ENCODE data around the gene ATG2A. TPM values are rescaled to one million over a fixed set of nuclear protein-coding genes. Genes with fewer than 3 reads are reported as not detected.
A peak's percentile ranks its signal among the peaks of the same experiment; 100 is the strongest.

ATG2A gene
- total RNA-seq, 3 donors from 2014 or later = 35.4 to 39.8 (median 36.6) TPM

GRCh38 chr11:64866173-64866491, 50.9 kb downstream of the ATG2A start:
- H3K9me3 ChIP-seq = no peaks in the 10 kb centered on the region
- H3K4me1 ChIP-seq (ENCODE audit: low read depth) = peaks cover 51% of the 10 kb centered on the region
- intact Hi-C loops (cut with DNase I, micrococcal nuclease) = no loop called here
- DNase-seq (no peak), ATAC-seq (no peak)
- H3K36me3 ChIP-seq (ENCODE audit: low read depth) = no peaks in the 10 kb centered on the region
- H3K4me3 ChIP-seq = no peak overlapping the region
- TF ChIP-seq, protein P1, sequence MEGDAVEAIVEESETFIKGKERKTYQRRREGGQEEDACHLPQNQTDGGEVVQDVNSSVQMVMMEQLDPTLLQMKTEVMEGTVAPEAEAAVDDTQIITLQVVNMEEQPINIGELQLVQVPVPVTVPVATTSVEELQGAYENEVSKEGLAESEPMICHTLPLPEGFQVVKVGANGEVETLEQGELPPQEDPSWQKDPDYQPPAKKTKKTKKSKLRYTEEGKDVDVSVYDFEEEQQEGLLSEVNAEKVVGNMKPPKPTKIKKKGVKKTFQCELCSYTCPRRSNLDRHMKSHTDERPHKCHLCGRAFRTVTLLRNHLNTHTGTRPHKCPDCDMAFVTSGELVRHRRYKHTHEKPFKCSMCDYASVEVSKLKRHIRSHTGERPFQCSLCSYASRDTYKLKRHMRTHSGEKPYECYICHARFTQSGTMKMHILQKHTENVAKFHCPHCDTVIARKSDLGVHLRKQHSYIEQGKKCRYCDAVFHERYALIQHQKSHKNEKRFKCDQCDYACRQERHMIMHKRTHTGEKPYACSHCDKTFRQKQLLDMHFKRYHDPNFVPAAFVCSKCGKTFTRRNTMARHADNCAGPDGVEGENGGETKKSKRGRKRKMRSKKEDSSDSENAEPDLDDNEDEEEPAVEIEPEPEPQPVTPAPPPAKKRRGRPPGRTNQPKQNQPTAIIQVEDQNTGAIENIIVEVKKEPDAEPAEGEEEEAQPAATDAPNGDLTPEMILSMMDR (IDR thresholded peaks at IDR 0.05) = no peak

DNA sequence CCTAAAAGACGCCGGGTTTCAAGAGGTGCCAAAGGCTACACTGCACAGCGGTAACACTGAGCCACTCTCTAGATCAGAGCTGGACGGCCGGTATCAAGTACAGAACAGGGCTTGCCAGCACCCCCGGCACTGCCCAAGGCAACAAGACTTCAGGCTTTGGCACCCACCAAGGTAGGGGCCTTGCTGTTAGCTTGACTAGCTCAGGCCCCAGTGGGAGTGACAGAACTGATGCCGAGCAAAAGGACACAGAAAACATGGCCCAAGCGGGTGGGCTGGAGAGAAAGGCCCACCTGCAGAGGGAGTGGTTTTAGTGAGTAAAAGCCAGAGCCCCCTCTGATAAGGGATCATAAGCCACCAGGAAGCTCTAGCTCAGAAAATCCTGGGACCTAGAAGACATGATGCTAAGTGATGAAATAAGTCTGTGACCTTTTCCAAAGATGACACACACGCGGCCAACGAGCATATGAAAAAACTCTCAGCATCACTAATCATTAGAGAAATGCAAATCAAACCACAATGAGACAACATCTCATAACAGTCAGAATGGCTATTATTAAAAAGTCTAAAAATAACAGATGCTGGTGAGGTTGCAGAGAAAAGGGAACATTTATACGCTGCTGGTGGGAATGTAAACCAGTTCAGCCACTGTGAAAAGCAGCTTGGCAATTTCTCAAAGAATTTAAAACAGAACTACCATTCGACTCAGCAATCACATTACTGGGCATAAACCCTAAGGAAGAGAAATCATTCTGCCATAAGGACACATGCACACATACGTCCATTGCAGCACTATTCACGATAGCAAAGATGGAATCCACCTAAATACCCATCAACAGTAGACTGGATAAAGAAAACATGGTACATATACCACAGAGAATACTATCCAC, 51.5 kb downstream of the ATG2A start:
- Histone ChIP-seq H3K9me3 (no peaks in the 10 kb centered on the region), H3K36me3 (ENCODE audit: low read depth) (no peaks in the 10 kb centered on the region), H3K4me1 (ENCODE audit: low read depth) (peaks cover 46% of the 10 kb centered on the region), H3K4me3 (no peak overlapping the region)
- intact Hi-C loops (cut with DNase I, micrococcal nuclease) = no loop called here
- TF ChIP-seq, protein P1 (IDR thresholded peaks at IDR 0.05) = no peak
- ATAC-seq (peak; percentile 4), DNase-seq (no peak)

DNA sequence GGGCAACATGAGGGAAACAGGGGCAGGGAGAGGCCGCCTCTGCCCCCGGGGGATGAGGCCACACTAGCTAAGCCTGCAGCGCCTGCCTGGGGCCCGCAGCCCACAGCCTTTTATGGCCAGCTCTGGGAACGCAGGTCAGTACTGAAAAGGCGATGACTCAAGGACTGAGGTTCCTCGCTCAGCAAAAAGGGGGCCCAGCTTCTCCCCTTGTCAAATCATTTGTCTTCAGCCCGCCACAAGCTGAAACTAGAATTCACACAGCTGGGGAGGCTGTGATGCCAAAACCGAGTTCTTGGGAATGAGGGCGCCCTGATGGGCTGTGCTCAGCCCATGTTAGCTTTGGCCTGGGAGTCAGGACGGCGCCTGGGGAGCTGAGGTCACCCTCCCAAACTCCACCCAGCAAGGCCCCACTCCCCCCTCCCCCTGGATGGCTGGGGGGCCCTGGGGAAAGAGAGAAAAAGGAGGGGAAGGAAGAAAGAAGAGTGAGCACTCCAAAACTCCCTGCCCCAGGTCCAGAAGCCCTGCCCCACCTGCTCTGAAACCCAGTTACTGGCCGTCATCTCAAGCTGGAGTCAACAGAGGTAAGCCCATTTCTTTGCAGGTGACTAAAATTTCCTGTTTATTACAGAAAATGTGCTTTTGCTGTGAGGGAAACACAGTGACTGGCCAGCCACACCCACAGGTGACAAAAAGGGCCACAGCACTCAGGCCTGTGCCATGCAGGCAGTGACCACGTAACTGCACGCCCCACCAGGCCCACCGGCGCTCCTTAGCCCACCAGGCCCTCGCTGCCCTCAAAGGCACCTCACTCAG, 52.3 kb downstream of the ATG2A start:
- no peak overlapping the region for H3K4me3 ChIP-seq
- H3K4me1 ChIP-seq (ENCODE audit: low read depth) = peaks cover 37% of the 10 kb centered on the region
- ATAC-seq = peak; percentile 42
- TF ChIP-seq, protein P1 (IDR thresholded peaks at IDR 0.05) = no peak
- no peaks in the 10 kb centered on the region for H3K9me3 ChIP-seq
- intact Hi-C loops (cut with DNase I, micrococcal nuclease) = no loop called here
- DNase-seq = peak; percentile 46 to 76 (median 58)
- no peaks in the 10 kb centered on the region for H3K36me3 ChIP-seq (ENCODE audit: low read depth)

- Histone ChIP-seq H3K36me3 (ENCODE audit: low read depth) (no peaks in the 10 kb centered on the region), H3K4me3 (no peak overlapping the region), H3K4me1 (ENCODE audit: low read depth) (peaks cover 33% of the 10 kb centered on the region), H3K9me3 (no peaks in the 10 kb centered on the region)
- TF ChIP-seq, protein P1 (IDR thresholded peaks at IDR 0.05) = no peak
- DNase-seq = no peak
- intact Hi-C loops (cut with DNase I, micrococcal nuclease) = no loop called here
- no peak for ATAC-seq
Observed at GRCh38 chr11:64864135-64864472, 52.9 kb downstream of the ATG2A start.

GRCh38 chr11:64863391-64864060, 53.5 kb downstream of the ATG2A start:
- intact Hi-C loops (cut with DNase I, micrococcal nuclease) = no loop called here
- Histone ChIP-seq H3K4me1 (ENCODE audit: low read depth) (peaks cover 34% of the 10 kb centered on the region), H3K4me3 (no peak overlapping the region), H3K36me3 (ENCODE audit: low read depth) (no peaks in the 10 kb centered on the region), H3K9me3 (no peaks in the 10 kb centered on the region)
- TF ChIP-seq, protein P1 (IDR thresholded peaks at IDR 0.05) = no peak
- ATAC-seq (no peak), DNase-seq (peak in 1 of 3 donors; percentile 62)
